HG03558 (cell line): ENCODE measurements around the gene UFSP2.

Experiments used
- ATAC-seq: cut with Tn5 transposase; IDR thresholded peaks from one replicate; pipeline ENCODE4 v1.9.1; 2021; ENCODE audit warnings: moderate number of reproducible peaks; ENCODE audit not compliant: unreplicated experiment; ENCODE audit errors: extremely low read depth

The UFSP2 gene

DNA sequence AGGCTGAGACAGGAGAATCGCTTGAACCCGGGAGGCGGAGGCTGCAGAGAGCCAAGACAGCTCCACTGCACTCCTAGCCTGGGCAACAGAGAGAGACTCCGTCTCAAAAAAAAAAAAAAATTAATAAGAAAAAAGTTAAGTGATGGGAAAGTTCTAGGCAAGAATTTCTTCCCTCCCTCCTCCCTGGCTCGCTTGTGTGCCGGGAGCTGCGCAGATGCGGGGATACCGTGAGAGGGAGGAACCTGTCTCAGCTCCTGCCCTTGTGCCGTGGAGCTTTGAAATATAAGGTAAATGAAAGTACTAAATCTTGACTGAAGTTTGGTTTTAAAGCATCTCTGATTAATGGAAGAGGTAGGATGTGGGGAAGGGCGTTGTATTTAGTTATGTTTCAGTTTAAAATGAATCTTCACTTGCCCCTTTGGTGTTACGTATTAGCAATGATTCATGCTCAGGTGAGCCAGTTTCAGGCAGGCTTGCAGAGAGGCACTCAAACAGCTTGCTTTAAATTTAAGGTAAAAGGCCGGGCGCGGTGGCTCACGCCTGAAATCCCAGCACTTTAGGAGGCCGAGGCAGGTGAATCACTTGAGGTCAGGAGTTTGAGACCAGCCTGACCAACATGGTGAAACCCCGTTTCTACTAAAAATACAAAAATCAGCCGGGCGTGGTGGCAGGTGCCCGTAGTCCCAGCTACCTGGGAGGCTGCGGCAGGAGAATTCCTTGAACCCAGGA, 1.4 kb upstream of the UFSP2 start:
- ATAC-seq = no peak

DNA sequence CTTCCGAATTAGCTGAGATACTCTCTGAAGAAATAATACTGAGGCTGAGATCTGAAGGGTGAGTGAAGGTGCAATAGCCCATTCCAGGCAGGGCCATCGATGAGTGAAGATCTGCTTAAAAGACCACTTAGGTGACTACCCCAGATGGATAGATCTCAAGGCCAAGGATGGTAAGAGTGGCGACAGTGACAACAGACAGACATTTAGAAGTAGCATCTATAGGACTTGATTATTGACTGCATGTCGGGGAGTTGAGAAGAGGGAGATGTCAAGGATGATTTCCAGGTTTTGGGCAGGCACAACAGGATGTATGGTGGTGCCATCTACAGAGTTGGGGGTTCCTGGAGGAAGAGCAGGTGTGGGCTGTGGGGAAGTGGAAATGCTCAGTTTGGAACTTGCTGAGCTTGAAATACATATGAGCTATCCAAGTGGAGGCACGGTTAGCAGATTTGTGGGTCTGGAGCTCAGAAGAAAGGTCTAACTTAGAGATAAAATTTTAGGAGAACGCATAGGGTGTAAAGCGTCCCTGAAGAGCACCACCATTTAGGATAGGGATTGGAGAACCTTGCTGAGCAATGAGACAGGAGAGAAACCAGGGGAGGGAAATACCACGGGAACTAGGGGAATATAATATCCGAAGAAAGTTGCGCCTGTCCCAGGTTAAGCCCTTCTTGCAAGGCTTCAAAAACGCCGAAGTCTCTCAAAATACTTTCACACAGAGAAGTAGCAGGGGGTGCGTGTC, 688 bp downstream of the UFSP2 start:
- no peak for ATAC-seq

DNA sequence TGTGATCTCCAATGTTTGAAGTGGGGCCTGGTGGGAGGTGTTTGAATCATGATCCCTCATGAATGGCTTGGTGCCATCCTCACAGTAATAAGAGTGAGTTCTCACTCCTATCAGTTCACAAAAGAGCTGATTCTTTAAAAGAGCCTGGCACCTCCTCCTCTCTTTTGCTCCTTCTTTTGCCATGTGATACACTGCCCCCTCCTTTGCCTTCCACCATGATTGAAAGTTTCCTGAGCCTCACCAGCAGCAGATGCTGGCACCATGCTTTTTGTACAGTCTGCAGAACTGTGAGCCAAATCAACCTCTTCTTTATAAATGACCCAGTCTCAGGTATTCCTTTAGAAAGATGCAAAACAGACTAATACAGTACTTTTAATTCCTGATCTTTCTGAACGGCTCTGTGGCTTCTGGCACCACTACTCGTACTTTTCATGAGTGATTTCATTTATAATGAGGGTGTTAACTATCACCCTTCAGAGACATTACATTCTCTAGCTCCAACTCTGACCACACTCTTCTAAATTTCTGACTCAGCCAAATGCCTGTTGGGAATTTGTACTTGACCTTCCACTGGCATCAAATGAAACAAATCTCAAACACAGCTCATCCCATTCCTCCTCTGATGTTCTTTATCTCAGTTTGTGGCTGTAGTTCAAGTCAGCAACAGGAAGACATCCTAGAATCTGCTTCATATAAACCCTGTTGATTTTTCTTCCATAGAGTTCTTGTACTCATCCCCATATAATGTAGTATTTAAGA, 4.2 kb downstream of the UFSP2 start:
- no peak for ATAC-seq

DNA sequence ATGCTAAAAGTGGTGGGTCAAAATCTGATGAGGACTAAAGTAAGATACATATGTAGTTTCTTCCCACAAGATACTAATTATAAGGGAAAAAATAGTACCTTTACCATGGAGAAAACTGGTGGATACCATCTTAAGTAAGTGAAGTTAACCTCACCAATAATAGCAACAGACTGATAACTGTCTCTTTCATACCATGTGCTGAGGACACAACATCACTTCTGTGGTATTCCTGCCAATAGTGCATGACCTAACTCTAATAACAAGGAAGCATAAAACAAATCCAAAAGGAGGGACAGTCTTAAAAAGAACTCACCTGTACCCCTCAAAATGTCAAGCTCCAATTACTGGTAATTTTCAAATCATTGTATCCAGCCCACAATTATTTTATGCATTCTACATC, 8.8 kb downstream of the UFSP2 start:
- ATAC-seq = no peak

DNA sequence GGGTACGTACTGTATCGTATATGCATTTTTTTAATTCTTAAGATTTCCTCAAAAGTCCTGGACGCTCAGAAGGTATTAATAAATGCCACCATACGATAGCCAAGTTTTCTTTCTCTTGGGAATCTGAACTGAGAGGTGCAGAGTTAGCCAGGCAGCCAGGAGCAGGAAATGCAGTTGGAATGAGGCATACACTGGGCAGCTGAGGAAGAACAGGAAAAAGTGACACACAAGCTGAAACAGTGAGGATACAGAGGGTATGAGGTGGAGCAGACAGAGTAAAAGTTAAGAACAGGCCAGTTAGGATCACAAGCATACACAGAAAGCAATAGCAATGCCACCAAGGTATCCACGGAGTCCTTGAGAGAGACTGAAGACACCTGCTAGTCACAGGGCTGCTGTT, 13.4 kb downstream of the UFSP2 start:
- no peak for ATAC-seq

DNA sequence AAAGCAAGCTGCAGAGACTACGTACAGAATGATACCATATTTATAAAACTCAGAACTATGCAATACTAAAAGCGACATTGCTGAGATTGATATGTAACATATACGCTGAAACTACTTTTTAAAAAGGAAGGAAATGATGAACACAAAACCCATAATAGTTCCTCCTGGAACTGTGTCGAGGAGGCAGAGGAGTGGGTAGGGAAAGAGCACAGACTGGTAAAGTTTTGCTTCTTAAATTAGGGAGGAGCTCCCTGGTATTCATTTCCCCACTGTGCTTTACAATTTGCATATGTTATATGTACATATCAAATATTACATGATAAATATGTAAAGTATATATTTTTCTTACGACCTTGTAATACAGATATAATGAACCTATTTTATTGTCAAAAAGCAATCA, 13.9 kb downstream of the UFSP2 start:
- no peak for ATAC-seq

DNA sequence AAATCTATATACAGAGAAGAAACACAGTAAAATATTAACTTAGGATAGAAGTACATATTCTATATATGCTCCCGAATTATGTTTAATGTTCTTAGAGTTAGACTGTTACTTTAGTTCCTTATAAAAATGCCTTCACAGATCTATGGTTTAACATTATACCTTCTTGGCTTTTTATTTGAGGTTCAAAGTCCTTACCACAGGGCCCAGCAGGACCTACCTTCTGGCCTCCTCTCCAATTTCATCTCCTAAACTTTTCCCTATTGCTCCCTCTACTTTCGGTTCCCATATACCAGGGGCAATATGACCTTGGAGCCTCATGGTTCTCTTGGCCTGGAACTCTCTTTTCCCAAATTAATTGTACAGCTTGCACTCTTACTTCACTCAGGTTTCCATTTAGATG, 17.3 kb downstream of the UFSP2 start:
- ATAC-seq = no peak

DNA sequence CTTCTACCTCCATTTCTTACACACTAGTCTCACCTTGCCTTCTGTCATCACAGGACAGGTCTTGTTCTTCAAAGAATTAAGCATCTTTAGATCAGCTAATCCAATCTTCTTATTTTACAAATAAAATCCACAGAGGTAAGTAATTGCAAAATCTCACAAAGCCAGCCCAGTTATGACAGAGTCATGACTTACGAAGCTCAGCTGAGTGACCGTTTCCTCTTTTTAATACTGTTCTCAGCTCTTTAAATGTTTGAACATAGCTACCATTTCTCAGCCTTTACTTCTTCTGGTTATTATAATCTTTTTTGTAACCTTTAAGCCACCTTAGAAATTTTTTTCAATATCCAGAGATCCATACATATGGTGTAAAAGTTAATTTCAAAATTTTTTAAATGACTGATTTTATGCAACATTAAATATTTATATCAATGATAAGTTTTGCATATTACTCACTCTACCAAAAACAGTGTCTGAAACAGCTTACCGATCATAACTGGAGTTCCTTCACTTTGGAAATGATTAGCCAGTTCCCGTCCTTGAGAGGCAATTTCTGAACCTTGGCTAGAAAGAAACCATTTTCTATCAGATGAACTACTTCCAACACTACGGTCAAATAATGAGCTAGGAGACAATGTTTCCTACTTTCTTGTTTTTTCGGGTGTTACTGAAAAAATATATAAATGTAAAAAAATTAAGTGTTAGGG, 20.3 kb downstream of the UFSP2 start:
- peak; percentile 69 for ATAC-seq

DNA sequence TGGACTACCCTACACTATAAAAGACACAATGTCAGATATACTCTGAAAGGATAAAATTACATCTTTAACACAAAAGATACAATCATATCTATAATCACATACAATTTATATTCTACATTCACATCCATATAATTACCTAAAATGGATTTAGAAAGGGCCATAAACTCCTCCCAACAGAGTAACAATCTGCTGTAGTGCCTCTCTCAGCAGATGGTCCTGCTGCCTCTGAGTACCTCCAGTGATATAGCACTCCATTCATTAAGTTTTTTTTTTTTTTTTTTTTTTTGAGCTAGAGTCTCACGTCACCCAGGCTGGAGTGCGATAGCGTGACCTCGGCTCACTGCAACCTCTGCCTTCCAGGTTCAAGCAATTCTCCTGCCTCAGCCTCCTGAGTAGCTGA, 21.7 kb downstream of the UFSP2 start:
- ATAC-seq = no peak

DNA sequence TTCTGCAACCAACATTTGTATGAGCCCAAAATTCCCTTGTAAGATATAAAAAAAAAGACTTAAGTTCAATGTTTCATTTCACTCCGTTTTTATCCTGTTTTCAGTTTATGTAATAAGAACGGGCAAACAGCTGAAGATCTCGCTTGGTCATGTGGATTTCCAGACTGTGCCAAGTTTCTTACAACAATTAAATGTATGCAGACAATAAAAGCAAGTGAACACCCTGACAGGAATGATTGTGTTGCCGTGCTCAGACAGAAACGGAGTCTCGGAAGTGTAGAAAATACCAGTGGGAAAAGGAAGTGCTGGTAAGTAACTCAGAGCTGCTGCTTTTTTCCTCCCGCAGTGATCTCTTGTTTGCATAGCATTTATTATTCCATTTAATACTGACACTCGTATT, 26.3 kb downstream of the UFSP2 start:
- no peak for ATAC-seq

DNA sequence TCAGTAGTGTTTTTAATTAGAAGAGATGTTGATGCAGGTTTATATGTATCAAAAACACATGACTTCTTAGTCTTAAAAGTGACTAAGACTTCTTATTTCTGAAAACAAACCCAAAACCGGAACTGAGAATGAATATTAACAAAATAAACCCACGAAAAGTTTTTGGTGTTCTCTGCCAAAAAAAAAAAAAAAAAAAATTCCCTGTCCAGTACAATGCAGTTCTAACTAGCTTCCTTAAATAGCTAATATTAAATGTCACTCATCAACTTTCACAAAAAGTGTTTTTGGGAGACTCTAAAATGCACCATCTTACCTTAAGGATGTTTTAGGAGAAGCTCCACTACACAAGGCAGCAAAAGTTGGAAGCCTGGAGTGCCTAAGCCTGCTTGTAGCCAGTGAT, 27.1 kb downstream of the UFSP2 start:
- ATAC-seq = no peak

DNA sequence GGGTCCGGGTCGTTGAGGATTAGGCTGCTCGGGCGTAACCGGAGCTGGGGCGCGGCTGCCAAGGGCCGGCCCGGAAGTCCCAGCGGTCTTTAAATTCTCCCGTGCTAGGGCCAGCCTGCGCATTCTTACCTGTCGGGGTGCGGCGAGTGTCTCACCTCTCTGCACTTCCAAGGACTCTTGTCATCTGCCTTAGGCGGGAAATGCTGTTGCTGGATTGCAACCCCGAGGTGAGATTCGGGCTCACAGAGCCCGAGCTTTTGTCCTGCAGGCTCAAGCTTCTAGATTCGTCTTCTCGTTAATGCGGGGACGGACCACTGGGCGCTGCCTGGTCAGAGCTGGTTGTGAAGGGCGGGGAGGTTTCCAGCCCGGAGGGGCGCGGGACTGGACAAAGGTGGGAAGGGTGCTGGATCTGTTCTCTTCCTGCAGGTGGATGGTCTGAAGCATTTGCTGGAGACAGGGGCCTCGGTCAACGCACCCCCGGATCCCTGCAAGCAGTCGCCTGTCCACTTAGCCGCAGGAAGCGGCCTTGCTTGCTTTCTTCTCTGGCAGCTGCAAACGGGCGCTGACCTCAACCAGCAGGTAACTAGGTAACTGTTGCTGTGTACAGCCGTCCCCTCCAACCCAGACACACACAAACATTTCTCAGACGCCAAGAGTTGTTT, 28.9 kb downstream of the UFSP2 start, which contains the start of gene ANKRD37:
Gene ANKRD37, plus strand, starts transcription at position 118 of the 662 bp plus-strand sequence. Its CDS starts 83 bp downstream, at position 201.
- ATAC-seq = peak; percentile 54

DNA sequence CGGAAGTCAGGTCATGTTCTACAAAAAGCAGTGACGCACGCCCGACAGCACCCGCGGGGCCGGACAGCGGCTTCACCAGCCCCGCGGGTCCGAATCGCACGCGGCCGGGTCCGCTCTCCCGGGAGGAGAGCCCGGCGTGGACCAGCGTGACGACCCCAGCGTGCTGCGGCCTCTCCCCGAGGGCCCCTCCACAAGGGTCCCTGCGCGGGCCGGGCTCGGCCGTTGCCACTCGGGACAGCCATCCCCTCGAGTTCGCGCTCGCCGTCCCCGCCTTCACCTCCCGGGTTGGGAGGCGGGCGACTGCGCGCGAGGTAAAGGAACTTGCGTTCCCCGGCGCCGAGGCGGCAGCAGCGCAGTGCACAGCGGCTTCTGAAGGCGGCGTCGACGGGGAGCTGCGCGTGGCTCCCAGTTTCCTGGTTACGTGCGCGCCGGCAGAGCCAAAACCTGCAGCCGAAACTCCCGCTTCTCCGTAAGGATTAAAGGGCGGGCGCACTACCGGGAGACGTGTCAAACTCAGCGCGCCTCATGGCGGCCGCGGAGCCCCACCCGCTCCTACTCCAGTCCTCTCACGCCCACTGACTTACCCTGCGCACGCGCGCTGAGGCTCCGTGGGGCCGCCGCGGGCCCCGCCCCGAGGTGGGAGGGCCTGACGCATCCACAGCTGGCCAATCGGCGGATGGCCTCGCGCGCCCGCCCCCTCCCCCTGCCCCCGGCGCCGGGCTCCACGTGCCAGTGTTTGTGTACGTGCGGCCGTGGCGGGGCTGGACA, 29.6 kb downstream of the UFSP2 start:
- peak; percentile 49 for ATAC-seq

DNA sequence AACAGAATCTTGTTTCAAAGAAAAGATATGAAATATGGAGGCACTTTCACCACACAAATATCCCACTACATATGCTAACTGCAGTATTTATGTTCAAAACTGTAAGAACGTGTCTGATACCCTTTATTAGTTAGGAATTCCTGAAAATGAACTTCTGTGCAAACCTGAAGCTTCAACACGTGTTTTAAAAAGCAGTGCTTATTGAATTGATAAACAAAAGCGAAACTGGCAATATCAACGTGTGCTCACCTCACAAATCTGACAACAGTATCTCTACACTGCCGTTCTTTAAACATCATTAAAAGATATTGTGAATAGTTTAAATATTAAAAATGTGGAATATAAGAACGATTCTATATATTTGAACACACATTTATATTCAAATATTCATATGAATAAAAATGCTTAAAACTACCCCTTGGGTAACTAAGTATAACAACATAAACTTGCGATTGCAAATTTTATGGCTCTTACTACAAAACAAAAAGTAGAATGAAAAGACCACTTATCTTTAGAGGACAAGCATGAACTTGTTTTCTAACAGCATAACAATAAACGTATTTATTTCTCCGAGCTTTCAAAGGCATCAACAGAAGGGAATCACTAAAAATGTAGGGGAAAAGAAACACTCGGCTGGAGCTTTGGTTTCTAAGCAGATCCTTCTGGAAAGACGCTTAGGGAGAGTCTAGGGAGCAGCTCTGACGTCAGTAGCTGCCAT, 30.4 kb downstream of the UFSP2 start, which contains the start of gene LRP2BP:
Gene LRP2BP, minus strand, starts transcription at position 687 of the 718 bp plus-strand sequence. CDS start 17,738 bp downstream, outside the sequence.
- ATAC-seq = no peak

DNA sequence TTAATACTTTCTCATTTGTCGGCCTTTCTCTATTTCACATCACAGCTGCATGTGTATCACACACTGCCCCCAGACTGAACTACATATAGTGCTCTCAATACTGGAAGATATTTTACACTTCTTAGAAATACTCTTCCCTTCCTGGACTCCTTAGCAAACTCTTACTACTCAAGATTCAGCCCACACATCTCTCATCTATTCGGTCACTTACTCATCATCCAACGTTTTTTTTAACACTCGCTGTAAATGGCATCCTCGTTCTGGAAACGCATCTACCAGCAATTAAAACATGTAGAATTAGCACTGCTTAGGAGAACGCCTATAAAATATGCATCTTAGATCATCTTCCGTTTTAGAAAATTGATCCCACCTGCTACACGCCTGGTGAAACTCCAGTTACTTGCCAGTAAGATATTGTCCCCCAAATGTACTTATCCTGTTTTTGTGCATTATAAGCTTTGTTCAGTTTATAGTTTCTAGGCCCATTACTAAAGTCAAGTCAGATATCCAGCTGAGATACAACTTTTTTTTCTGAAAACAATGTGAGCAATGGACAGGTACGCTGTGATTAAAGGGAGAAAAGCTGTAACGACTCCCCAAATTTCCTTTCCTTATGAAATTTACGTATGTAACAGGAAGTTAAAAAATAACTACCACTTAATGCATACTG, 31.1 kb downstream of the UFSP2 start:
- ATAC-seq = no peak

DNA sequence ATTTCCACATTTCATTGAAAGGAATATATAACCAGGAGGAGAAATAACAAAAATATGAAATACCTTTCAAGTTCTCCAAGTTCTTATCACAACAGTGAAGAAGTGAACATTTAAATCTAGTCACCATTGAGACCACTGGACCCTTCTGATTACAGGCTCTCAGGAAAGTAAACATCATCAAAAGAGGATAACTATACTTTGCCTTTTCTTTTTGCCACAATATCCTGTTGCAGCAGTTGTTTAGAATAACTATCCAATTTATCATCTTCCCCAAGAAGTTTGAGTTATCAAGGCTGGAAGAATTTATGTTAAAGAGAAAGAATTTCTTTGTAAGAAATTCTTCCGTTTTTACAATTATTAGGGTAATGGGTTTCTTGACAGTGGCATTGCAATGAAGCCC, 33.6 kb downstream of the UFSP2 start:
- no peak for ATAC-seq

DNA sequence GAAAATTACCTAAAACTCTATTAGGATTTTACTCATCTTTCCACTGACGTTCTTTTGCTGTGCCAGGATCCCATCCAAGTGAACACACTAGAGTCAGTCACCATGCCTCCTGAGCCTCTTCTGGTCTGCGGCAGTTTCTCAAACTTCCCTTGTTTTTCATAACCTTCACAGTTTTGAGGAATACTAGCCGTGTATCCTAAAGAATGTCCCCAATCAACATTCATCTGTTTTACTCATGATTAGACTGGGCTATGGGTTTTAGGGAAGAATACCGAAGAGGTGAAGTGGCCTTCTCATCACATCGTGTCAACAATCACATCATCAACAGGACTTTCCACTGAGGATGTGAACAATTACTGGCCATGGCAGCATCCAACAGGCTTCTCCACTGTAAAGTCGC, 34.8 kb downstream of the UFSP2 start:
- no peak for ATAC-seq

DNA sequence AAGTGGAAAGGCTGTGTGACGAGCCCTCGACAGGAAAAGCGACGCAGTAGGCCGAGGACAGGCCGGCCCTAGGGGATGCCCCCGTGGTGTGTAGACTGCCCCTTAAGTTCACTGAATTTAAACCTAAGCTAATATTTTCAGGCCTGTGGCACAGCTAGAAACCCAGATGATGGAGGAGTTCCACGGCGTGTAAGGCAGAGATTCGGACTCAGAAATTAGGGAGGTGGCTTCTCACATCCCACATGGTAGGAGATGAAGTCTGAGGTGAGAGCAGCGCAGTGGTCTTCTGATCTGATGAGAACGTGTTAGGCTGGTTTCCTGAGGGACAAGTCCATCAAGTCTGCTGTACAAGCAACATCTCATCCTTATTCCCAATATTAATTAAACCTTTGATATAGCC, 37.8 kb downstream of the UFSP2 start:
- ATAC-seq = no peak
